NCI-H1436 treated with DMSO at 0.1 percent for 48 hours (cell line): Measurements from ENCODE around the gene RGS11.
A peak's percentile ranks its signal among the peaks of the same experiment; 100 is the strongest.
"Not testable (repeated sequence)": the region's sequence is repeated elsewhere in the genome, so short reads cannot be mapped to it uniquely, and the experiment has no call there.

Experiments used
- DNase-seq: peaks from one replicate; lab custom pipeline; 2025; lab: John Stamatoyannopoulos, UW

RGS11 gene

GRCh38 chr16:263182-263774 lies 12.5 kb downstream of the RGS11 start:
- DNase-seq, result no peak

GRCh38 chr16:262121-262745 lies 13.5 kb downstream of the RGS11 start:
- DNase-seq, result no peak

- no peak for DNase-seq
These were observed 14.6 kb downstream of the RGS11 start for GRCh38 chr16:261031-261691.

- no peak for DNase-seq
These were observed 15.4 kb downstream of the RGS11 start for GRCh38 chr16:260326-260725.

- no peak for DNase-seq
These were observed 15.9 kb downstream of the RGS11 start for GRCh38 chr16:259814-260253.

- no peak for DNase-seq
These were observed 16.5 kb downstream of the RGS11 start for GRCh38 chr16:259226-259625.

GRCh38 chr16:258091-258490 lies 17.7 kb downstream of the RGS11 start:
- not testable (repeated sequence) for DNase-seq

- no peak for DNase-seq
These were observed 20.6 kb downstream of the RGS11 start for GRCh38 chr16:255183-255582.

GRCh38 chr16:254461-254860 lies 21.3 kb downstream of the RGS11 start:
- no peak for DNase-seq

GRCh38 chr16:253833-254232 lies 21.9 kb downstream of the RGS11 start:
- no peak for DNase-seq

GRCh38 chr16:252366-253337 lies 23.1 kb downstream of the RGS11 start:
- no peak for DNase-seq

- no peak for DNase-seq
These were observed 26.3 kb downstream of the RGS11 start for GRCh38 chr16:249431-249830.

GRCh38 chr16:247027-247426 lies 28.7 kb downstream of the RGS11 start:
- no peak for DNase-seq

GRCh38 chr16:245105-245504 lies 30.6 kb downstream of the RGS11 start:
- no peak for DNase-seq

- DNase-seq, result no peak
These were observed 32.4 kb downstream of the RGS11 start for GRCh38 chr16:243348-243747.

GRCh38 chr16:242281-242680 lies 33.5 kb downstream of the RGS11 start:
- no peak for DNase-seq

GRCh38 chr16:240559-240958 lies 35.2 kb downstream of the RGS11 start:
- DNase-seq, result no peak

- DNase-seq, result no peak
These were observed 35.8 kb downstream of the RGS11 start for GRCh38 chr16:239948-240277.

- DNase-seq, result peak; percentile 47
These were observed 41.1 kb downstream of the RGS11 start, which contains the start of gene FAM234A for GRCh38 chr16:234468-235305. Gene FAM234A (plus strand): TSS chr16:234821. CDS start chr16:254414, 19,593 bp downstream.

GRCh38 chr16:230949-231348 lies 44.8 kb downstream of the RGS11 start:
- DNase-seq, result no peak

- DNase-seq, result not testable (repeated sequence)
These were observed 45.4 kb downstream of the RGS11 start for GRCh38 chr16:230351-230750.
